ENCODE measurements around the gene MBOAT1.

DNA sequence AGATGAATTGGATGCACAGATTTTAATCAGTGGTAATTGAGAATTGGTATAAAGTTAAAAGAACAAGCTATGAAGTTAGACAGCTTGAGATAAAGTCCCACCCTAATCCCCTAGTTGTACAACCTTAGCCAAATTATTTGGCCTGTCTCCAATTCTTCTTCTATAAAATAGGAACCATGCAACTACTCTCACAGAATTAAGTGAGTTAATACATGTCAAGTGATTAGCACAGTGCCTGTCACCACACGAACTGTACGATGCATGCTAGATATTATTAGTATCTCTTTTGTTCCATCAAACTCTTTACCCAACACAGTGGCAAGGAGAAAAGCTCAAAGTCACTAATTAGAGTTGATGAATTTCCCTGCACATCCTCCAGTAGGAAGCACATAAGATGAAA, 44.7 kb downstream of the MBOAT1 start:
- TF ChIP-seq EP300 (IDR thresholded peaks at IDR 0.05; ENCODE audit: borderline replicate concordance) (no peak), REST (IDR thresholded peaks at IDR 0.05; ENCODE audit: low read depth) (no peak)
